ENCODE measurements around the gene FRMD4B.

Gene FRMD4B

DNA sequence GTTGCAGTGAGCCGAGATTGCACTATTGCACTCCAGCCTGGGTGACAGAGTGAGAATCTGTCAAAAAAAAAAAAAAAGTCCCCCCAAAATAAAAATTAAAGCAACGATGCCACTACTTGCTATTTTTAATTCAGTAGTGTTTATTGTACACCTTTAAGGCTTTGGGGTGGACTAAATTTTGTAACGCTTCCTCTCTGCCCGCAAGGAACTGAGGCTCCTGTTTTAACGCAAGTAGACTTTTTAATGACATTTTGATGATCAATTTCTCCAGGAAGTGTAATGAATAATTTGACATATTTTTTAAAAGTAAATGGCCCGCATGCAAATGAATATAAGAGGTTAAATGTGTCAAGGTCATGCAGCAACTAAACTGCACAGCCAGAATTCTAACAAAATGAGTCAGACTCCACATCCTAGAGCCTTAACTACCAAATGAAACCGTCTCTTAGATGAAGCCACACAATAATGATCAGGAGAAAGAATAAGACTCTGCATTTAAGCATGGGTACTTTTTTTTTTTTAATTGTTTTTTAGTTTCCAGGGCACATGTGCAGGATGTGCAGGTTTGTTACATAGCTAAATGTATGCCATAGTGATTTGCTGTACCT, 166.7 kb downstream of the FRMD4B start:
- Histone ChIP-seq H3K79me2 (ENCODE audit: insufficient read depth, low read length) (no peaks in the 10 kb centered on the region), H3K27me3 (ENCODE audit: insufficient read depth, low read length) (no peaks in the 10 kb centered on the region; the same call in 1 of the 2 replicates), H3F3A (ENCODE audit: insufficient read depth, low read length) (no peaks in the 10 kb centered on the region), H3K9ac (ENCODE audit: low read length) (no peak overlapping the region), H3K9me3 (ENCODE audit: low read length) (no peaks in the 10 kb centered on the region), H3K9me2 (ENCODE audit: low read depth, low read length) (no peaks in the 10 kb centered on the region), H3K36me3 (ENCODE audit: insufficient read depth, low read length) (no peaks in the 10 kb centered on the region), H4K20me1 (ENCODE audit: insufficient read depth, low read length) (no peaks in the 10 kb centered on the region), H2AFZ (ENCODE audit: low read length) (no peak overlapping the region), H3K4me3 (ENCODE audit: low read depth, low read length, poor library complexity, severe bottlenecking) (no peak overlapping the region), H3K27ac (ENCODE audit: low read depth, low read length, poor library complexity, severe bottlenecking) (no peak overlapping the region), H3K4me1 (ENCODE audit: insufficient read depth, low read length, severe bottlenecking) (no peaks in the 10 kb centered on the region), H3K4me2 (ENCODE audit: low read length) (no peak overlapping the region)
- TF ChIP-seq, protein P1, sequence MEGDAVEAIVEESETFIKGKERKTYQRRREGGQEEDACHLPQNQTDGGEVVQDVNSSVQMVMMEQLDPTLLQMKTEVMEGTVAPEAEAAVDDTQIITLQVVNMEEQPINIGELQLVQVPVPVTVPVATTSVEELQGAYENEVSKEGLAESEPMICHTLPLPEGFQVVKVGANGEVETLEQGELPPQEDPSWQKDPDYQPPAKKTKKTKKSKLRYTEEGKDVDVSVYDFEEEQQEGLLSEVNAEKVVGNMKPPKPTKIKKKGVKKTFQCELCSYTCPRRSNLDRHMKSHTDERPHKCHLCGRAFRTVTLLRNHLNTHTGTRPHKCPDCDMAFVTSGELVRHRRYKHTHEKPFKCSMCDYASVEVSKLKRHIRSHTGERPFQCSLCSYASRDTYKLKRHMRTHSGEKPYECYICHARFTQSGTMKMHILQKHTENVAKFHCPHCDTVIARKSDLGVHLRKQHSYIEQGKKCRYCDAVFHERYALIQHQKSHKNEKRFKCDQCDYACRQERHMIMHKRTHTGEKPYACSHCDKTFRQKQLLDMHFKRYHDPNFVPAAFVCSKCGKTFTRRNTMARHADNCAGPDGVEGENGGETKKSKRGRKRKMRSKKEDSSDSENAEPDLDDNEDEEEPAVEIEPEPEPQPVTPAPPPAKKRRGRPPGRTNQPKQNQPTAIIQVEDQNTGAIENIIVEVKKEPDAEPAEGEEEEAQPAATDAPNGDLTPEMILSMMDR (IDR thresholded peaks at IDR 0.05; ENCODE audit: low read length): no peak
- TF ChIP-seq EZH2 (IDR thresholded peaks at IDR 0.05; ENCODE audit: borderline replicate concordance, low read length): no peak

DNA sequence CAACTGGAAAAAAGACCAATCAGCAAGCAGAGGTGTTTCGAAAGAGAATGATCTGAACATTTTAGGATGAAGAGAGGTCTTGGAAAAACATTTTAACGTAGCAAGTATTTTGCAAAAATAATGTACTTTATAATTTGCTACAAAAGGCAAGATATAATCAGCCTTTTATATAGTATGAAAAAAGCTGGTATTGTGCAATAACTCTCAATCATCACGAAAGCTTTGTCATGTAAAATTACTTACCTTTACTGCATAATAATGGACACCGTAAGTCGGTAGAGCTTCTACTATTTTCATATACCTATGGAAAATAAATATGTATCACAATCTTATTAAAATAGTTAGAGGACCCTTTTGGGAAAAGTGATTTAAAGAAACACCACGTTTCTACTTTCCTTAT, 167.8 kb downstream of the FRMD4B start:
- no peaks in the 10 kb centered on the region for H3K9me3 ChIP-seq (ENCODE audit: low read length)
- H3K27ac ChIP-seq (ENCODE audit: low read depth, low read length, poor library complexity, severe bottlenecking): no peak overlapping the region
- H4K20me1 ChIP-seq (ENCODE audit: insufficient read depth, low read length): no peaks in the 10 kb centered on the region
- no peaks in the 10 kb centered on the region for H3K9me2 ChIP-seq (ENCODE audit: low read depth, low read length)
- TF ChIP-seq, protein P1 (IDR thresholded peaks at IDR 0.05; ENCODE audit: low read length): no peak
- no peak for TF ChIP-seq EZH2 (IDR thresholded peaks at IDR 0.05; ENCODE audit: borderline replicate concordance, low read length)
- no peaks in the 10 kb centered on the region for H3K4me1 ChIP-seq (ENCODE audit: insufficient read depth, low read length, severe bottlenecking)
- no peaks in the 10 kb centered on the region for H3K36me3 ChIP-seq (ENCODE audit: insufficient read depth, low read length)
- H3K4me3 ChIP-seq (ENCODE audit: low read depth, low read length, poor library complexity, severe bottlenecking): no peak overlapping the region
- H3K9ac ChIP-seq (ENCODE audit: low read length): no peak overlapping the region
- H3K27me3 ChIP-seq (ENCODE audit: insufficient read depth, low read length): no peaks in the 10 kb centered on the region; the same call in 1 of the 2 replicates
- no peaks in the 10 kb centered on the region for H3F3A ChIP-seq (ENCODE audit: insufficient read depth, low read length)
- no peak overlapping the region for H2AFZ ChIP-seq (ENCODE audit: low read length)
- H3K4me2 ChIP-seq (ENCODE audit: low read length): no peak overlapping the region
- no peaks in the 10 kb centered on the region for H3K79me2 ChIP-seq (ENCODE audit: insufficient read depth, low read length)

DNA sequence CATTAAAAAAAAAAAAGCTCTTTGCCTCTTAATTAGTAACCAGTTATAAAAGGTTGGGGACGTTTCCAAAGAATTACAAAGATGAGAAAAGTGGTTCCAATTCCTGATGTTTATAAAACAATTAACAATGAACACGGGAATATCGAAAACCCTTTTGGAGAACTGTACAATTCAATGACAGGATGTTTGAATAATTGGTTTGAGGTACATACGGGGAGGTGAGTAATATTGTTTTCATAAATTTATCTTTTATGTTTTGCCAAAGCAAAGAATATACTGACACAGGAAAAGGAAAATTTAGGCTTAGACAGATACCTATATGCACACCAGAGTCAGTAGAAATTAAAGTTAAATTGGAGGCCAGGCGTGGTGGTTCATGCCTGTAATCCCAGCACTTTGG, 168.9 kb downstream of the FRMD4B start:
- Histone ChIP-seq H3K4me3 (ENCODE audit: low read depth, low read length, poor library complexity, severe bottlenecking) (no peak overlapping the region), H3K9me3 (ENCODE audit: low read length) (no peaks in the 10 kb centered on the region), H3F3A (ENCODE audit: insufficient read depth, low read length) (no peaks in the 10 kb centered on the region), H3K4me1 (ENCODE audit: insufficient read depth, low read length, severe bottlenecking) (no peaks in the 10 kb centered on the region), H4K20me1 (ENCODE audit: insufficient read depth, low read length) (no peaks in the 10 kb centered on the region), H3K4me2 (ENCODE audit: low read length) (no peak overlapping the region), H3K36me3 (ENCODE audit: insufficient read depth, low read length) (no peaks in the 10 kb centered on the region), H2AFZ (ENCODE audit: low read length) (no peak overlapping the region), H3K27ac (ENCODE audit: low read depth, low read length, poor library complexity, severe bottlenecking) (no peak overlapping the region), H3K9me2 (ENCODE audit: low read depth, low read length) (no peaks in the 10 kb centered on the region), H3K27me3 (ENCODE audit: insufficient read depth, low read length) (no peaks in the 10 kb centered on the region; the same call in 1 of the 2 replicates), H3K9ac (ENCODE audit: low read length) (no peak overlapping the region), H3K79me2 (ENCODE audit: insufficient read depth, low read length) (no peaks in the 10 kb centered on the region)
- TF ChIP-seq, protein P1 (IDR thresholded peaks at IDR 0.05; ENCODE audit: low read length): no peak
- no peak for TF ChIP-seq EZH2 (IDR thresholded peaks at IDR 0.05; ENCODE audit: borderline replicate concordance, low read length)

All from OCI-LY1 (cell line).